ENCODE measurements around the gene DPRX.

GRCh38 chr19:53647350-53647749, 15.6 kb downstream of the DPRX start:
- TF ChIP-seq CTCF (conservative IDR thresholded peaks at IDR 0.05; ENCODE audit: low read length) (no peak), EZH2phosphoT487 (IDR thresholded peaks at IDR 0.05; ENCODE audit: borderline replicate concordance, low read depth, low read length) (no peak)
